ENCODE data around the gene SMIM11.
A peak's percentile ranks its signal among the peaks of the same experiment; 100 is the strongest.
"Not testable (repeated sequence)": the region's sequence is repeated elsewhere in the genome, so short reads cannot be mapped to it uniquely, and the experiment has no call there.

SMIM11 gene

GRCh38 chr21:34357889-34358288 is 17.4 kb upstream of the SMIM11 start:
- no peak for DNase-seq

- DNase-seq, result no peak
Observed at GRCh38 chr21:34358866-34359265, 16.4 kb upstream of the SMIM11 start.

- DNase-seq, result no peak
Observed at GRCh38 chr21:34360488-34361241, 14.6 kb upstream of the SMIM11 start.

GRCh38 chr21:34362136-34362444 is 13.2 kb upstream of the SMIM11 start:
- DNase-seq, result no peak

GRCh38 chr21:34362670-34363069 is 12.6 kb upstream of the SMIM11 start:
- DNase-seq, result no peak

- no peak for DNase-seq
Observed at GRCh38 chr21:34363733-34364132, 11.6 kb upstream of the SMIM11 start, which contains the start of gene KCNE2. TSS of gene KCNE2 (plus strand) at chr21:34364006. CDS start at chr21:34370479, 6,473 bp downstream.

GRCh38 chr21:34364921-34365320 is 10.4 kb upstream of the SMIM11 start:
- DNase-seq, result no peak

- DNase-seq, result no peak
Observed at GRCh38 chr21:34365809-34366208, 9.5 kb upstream of the SMIM11 start.

- DNase-seq, result peak; percentile 76 to 78 (median 77)
Observed at GRCh38 chr21:34367320-34367935, 7.9 kb upstream of the SMIM11 start.

GRCh38 chr21:34369741-34370140 is 5.6 kb upstream of the SMIM11 start:
- no peak for DNase-seq

- no peak for DNase-seq
Observed at GRCh38 chr21:34372321-34372720, 3.0 kb upstream of the SMIM11 start.

- DNase-seq, result not testable (repeated sequence)
Observed at GRCh38 chr21:34374462-34374861, 845 bp upstream of the SMIM11 start.

GRCh38 chr21:34375619-34375972 is 289 bp downstream of the SMIM11 start:
- not testable (repeated sequence) for DNase-seq

GRCh38 chr21:34383138-34383537 is 7.8 kb downstream of the SMIM11 start:
- not testable (repeated sequence) for DNase-seq

- DNase-seq, result not testable (repeated sequence)
Observed at GRCh38 chr21:34383724-34384415, 8.6 kb downstream of the SMIM11 start.

- not testable (repeated sequence) for DNase-seq
Observed at GRCh38 chr21:34400522-34400921, 25.2 kb downstream of the SMIM11 start.

- not testable (repeated sequence) for DNase-seq
Observed at GRCh38 chr21:34404742-34405141, 29.4 kb downstream of the SMIM11 start.

GRCh38 chr21:34405686-34406085 is 30.4 kb downstream of the SMIM11 start:
- not testable (repeated sequence) for DNase-seq

- DNase-seq, result not testable (repeated sequence)
Observed at GRCh38 chr21:34406102-34406501, 30.8 kb downstream of the SMIM11 start.

- not testable (repeated sequence) for DNase-seq
Observed at GRCh38 chr21:34406676-34407075, 31.4 kb downstream of the SMIM11 start.

GRCh38 chr21:34407294-34407693 is 32.0 kb downstream of the SMIM11 start:
- not testable (repeated sequence) for DNase-seq

GRCh38 chr21:34417448-34418077 is 42.3 kb downstream of the SMIM11 start:
- DNase-seq, result not testable (repeated sequence)

- DNase-seq, result not testable (repeated sequence)
Observed at GRCh38 chr21:34423805-34424204, 48.5 kb downstream of the SMIM11 start, which contains the start of gene SMIM34. TSS of gene SMIM34 (minus strand) at chr21:34423951. CDS start at chr21:34423839, 112 bp downstream.

Data from suppressor macrophage treated with lipopolysaccharide for 1 hour (primary cell).